ENCODE results near the gene ZNF775.

The ZNF775 gene

GRCh38 chr7:150368096-150368883 is 10.8 kb upstream of the ZNF775 start, which contains the start of gene REPIN1:
Gene REPIN1, plus strand, starts transcription at chr7:150368822. Its CDS starts 890 bp downstream, at chr7:150369712.
- Histone ChIP-seq H3K27me3 (ENCODE audit: control insufficient read depth in 1 of 2, insufficient read depth in 2 of 2, low read length in 2 of 2) (no peaks in the 10 kb centered on the region), H3K9ac (ENCODE audit: low read depth in 1 of 2, low read length in 2 of 2) (peak within 1 kb of the TSS; percentile 87 to 92), H3K4me1 (ENCODE audit: control insufficient read depth in 1 of 2, insufficient read depth in 2 of 2, low read length in 2 of 2) (peaks cover 35 to 50% of the 10 kb centered on the region in 2 donors), H3K36me3 (ENCODE audit: control insufficient read depth in 1 of 2, insufficient read depth in 2 of 2, low read length in 2 of 2) (peaks cover 5 to 15% of the 10 kb centered on the region in 2 donors), H3K9me3 (ENCODE audit: control insufficient read depth in 1 of 2, low read length in 2 of 2) (no peaks in the 10 kb centered on the region), H3K4me3 (ENCODE audit: low read depth in 1 of 2, low read length in 2 of 2) (peak within 1 kb of the TSS; percentile 83 to 89), H3K27ac (ENCODE audit: low read depth, low read length) (peak within 1 kb of the TSS; percentile 89)

- Histone ChIP-seq H3K9me3 (ENCODE audit: control insufficient read depth in 1 of 2, low read length in 2 of 2) (no peaks in the 10 kb centered on the region), H3K27me3 (ENCODE audit: control insufficient read depth in 1 of 2, insufficient read depth in 2 of 2, low read length in 2 of 2) (no peaks in the 10 kb centered on the region), H3K4me3 (ENCODE audit: low read depth in 1 of 2, low read length in 2 of 2) (peak overlapping the region; percentile 83 to 89), H3K4me1 (ENCODE audit: control insufficient read depth in 1 of 2, insufficient read depth in 2 of 2, low read length in 2 of 2) (peaks cover 43 to 55% of the 10 kb centered on the region in 2 donors), H3K9ac (ENCODE audit: low read depth in 1 of 2, low read length in 2 of 2) (peak overlapping the region; percentile 87 to 92), H3K36me3 (ENCODE audit: control insufficient read depth in 1 of 2, insufficient read depth in 2 of 2, low read length in 2 of 2) (peaks cover 10 to 22% of the 10 kb centered on the region in 2 donors), H3K27ac (ENCODE audit: low read depth, low read length) (peak overlapping the region; percentile 89)
Observed at GRCh38 chr7:150368884-150369747, 10.0 kb upstream of the ZNF775 start.

DNA sequence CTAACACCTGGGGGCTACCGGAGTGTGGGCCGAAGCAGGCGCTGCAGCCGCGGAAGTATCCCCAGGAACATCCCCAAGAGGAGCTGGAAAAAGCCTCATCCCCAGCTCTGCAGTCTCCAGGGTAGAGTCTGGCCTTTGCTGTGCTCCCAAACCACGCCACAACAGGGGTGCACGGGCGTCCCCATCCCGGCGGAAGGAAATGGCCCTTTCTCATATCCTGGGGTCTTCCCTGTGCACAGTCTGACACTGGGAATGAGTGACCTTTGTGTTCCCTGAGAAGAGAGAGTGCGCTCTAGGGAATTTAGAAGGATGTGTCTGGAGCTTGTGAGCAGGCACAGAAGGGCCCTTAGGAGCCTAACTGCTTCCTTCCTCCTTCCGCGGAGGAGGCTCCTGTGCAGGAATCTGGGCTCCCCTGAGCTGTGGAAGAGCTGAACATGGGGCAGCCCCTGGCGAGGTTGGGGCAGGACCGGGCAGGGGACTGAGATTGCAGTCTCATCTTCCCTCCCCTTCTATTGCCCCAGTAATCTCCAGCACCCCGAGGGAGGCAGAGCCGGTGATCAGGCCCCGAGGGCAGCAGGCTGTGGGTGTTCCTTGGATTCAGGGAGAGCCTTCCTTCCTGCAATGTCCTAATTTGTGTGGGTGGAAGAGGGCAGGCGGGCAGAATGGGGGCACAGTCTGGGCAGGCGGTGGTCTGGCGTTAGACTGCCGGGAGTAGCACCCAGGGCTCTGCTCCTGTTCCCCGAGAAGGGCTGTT is 9.2 kb upstream of the ZNF775 start:
- H3K4me1 ChIP-seq (ENCODE audit: control insufficient read depth in 1 of 2, insufficient read depth in 2 of 2, low read length in 2 of 2): peaks cover 49 to 61% of the 10 kb centered on the region in 2 donors
- H3K27ac ChIP-seq (ENCODE audit: low read depth, low read length): peak overlapping the region; percentile 89
- peak overlapping the region; percentile 83 to 89 for H3K4me3 ChIP-seq (ENCODE audit: low read depth in 1 of 2, low read length in 2 of 2)
- no peaks in the 10 kb centered on the region for H3K27me3 ChIP-seq (ENCODE audit: control insufficient read depth in 1 of 2, insufficient read depth in 2 of 2, low read length in 2 of 2)
- H3K36me3 ChIP-seq (ENCODE audit: control insufficient read depth in 1 of 2, insufficient read depth in 2 of 2, low read length in 2 of 2): peaks cover 10 to 27% of the 10 kb centered on the region in 2 donors
- peak overlapping the region; percentile 87 to 92 for H3K9ac ChIP-seq (ENCODE audit: low read depth in 1 of 2, low read length in 2 of 2)
- no peaks in the 10 kb centered on the region for H3K9me3 ChIP-seq (ENCODE audit: control insufficient read depth in 1 of 2, low read length in 2 of 2)

GRCh38 chr7:150370612-150371071 is 8.5 kb upstream of the ZNF775 start:
- H3K36me3 ChIP-seq (ENCODE audit: control insufficient read depth in 1 of 2, insufficient read depth in 2 of 2, low read length in 2 of 2): peaks cover 10 to 27% of the 10 kb centered on the region in 2 donors
- no peak overlapping the region for H3K27ac ChIP-seq (ENCODE audit: low read depth, low read length)
- H3K9me3 ChIP-seq (ENCODE audit: control insufficient read depth in 1 of 2, low read length in 2 of 2): no peaks in the 10 kb centered on the region
- H3K4me1 ChIP-seq (ENCODE audit: control insufficient read depth in 1 of 2, insufficient read depth in 2 of 2, low read length in 2 of 2): peaks cover 49 to 62% of the 10 kb centered on the region in 2 donors
- H3K27me3 ChIP-seq (ENCODE audit: control insufficient read depth in 1 of 2, insufficient read depth in 2 of 2, low read length in 2 of 2): no peaks in the 10 kb centered on the region
- peak overlapping the region; percentile 83 to 89 for H3K4me3 ChIP-seq (ENCODE audit: low read depth in 1 of 2, low read length in 2 of 2)
- H3K9ac ChIP-seq (ENCODE audit: low read depth in 1 of 2, low read length in 2 of 2): peak overlapping the region; percentile 87 to 92

GRCh38 chr7:150371131-150371995 is 7.8 kb upstream of the ZNF775 start:
- Histone ChIP-seq H3K9me3 (ENCODE audit: control insufficient read depth in 1 of 2, low read length in 2 of 2) (no peaks in the 10 kb centered on the region), H3K36me3 (ENCODE audit: control insufficient read depth in 1 of 2, insufficient read depth in 2 of 2, low read length in 2 of 2) (peaks cover 10 to 27% of the 10 kb centered on the region in 2 donors), H3K4me1 (ENCODE audit: control insufficient read depth in 1 of 2, insufficient read depth in 2 of 2, low read length in 2 of 2) (peaks cover 56 to 70% of the 10 kb centered on the region in 2 donors), H3K27ac (ENCODE audit: low read depth, low read length) (no peak overlapping the region), H3K27me3 (ENCODE audit: control insufficient read depth in 1 of 2, insufficient read depth in 2 of 2, low read length in 2 of 2) (no peaks in the 10 kb centered on the region), H3K4me3 (ENCODE audit: low read depth in 1 of 2, low read length in 2 of 2) (peak overlapping the region; percentile 83 to 89), H3K9ac (ENCODE audit: low read depth in 1 of 2, low read length in 2 of 2) (peak overlapping the region; percentile 87 to 92)

DNA sequence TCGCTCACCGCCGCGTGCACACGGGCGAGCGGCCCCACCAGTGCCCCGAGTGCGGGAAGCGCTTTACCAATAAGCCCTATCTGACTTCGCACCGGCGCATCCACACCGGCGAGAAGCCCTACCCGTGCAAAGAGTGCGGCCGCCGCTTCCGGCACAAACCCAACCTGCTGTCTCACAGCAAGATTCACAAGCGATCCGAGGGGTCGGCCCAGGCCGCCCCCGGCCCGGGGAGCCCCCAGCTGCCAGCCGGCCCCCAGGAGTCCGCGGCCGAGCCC is 7.2 kb upstream of the ZNF775 start:
- no peaks in the 10 kb centered on the region for H3K27me3 ChIP-seq (ENCODE audit: control insufficient read depth in 1 of 2, insufficient read depth in 2 of 2, low read length in 2 of 2)
- peaks cover 62 to 75% of the 10 kb centered on the region in 2 donors for H3K4me1 ChIP-seq (ENCODE audit: control insufficient read depth in 1 of 2, insufficient read depth in 2 of 2, low read length in 2 of 2)
- peaks cover 10 to 27% of the 10 kb centered on the region in 2 donors for H3K36me3 ChIP-seq (ENCODE audit: control insufficient read depth in 1 of 2, insufficient read depth in 2 of 2, low read length in 2 of 2)
- no peak overlapping the region for H3K27ac ChIP-seq (ENCODE audit: low read depth, low read length)
- H3K9me3 ChIP-seq (ENCODE audit: control insufficient read depth in 1 of 2, low read length in 2 of 2): no peaks in the 10 kb centered on the region
- peak overlapping the region in 1 of 2 donors; percentile 5 for H3K4me3 ChIP-seq (ENCODE audit: low read depth in 1 of 2, low read length in 2 of 2)
- H3K9ac ChIP-seq (ENCODE audit: low read depth in 1 of 2, low read length in 2 of 2): peak overlapping the region in 1 of 2 donors; percentile 92

GRCh38 chr7:150372271-150373048 is 6.7 kb upstream of the ZNF775 start:
- no peaks in the 10 kb centered on the region for H3K27me3 ChIP-seq (ENCODE audit: control insufficient read depth in 1 of 2, insufficient read depth in 2 of 2, low read length in 2 of 2)
- peak overlapping the region; percentile 44 to 53 for H3K4me3 ChIP-seq (ENCODE audit: low read depth in 1 of 2, low read length in 2 of 2)
- H3K9me3 ChIP-seq (ENCODE audit: control insufficient read depth in 1 of 2, low read length in 2 of 2): no peaks in the 10 kb centered on the region
- H3K36me3 ChIP-seq (ENCODE audit: control insufficient read depth in 1 of 2, insufficient read depth in 2 of 2, low read length in 2 of 2): peaks cover 10 to 27% of the 10 kb centered on the region in 2 donors
- H3K9ac ChIP-seq (ENCODE audit: low read depth in 1 of 2, low read length in 2 of 2): peak overlapping the region in 1 of 2 donors; percentile 47
- H3K27ac ChIP-seq (ENCODE audit: low read depth, low read length): no peak overlapping the region
- H3K4me1 ChIP-seq (ENCODE audit: control insufficient read depth in 1 of 2, insufficient read depth in 2 of 2, low read length in 2 of 2): peaks cover 67 to 78% of the 10 kb centered on the region in 2 donors

DNA sequence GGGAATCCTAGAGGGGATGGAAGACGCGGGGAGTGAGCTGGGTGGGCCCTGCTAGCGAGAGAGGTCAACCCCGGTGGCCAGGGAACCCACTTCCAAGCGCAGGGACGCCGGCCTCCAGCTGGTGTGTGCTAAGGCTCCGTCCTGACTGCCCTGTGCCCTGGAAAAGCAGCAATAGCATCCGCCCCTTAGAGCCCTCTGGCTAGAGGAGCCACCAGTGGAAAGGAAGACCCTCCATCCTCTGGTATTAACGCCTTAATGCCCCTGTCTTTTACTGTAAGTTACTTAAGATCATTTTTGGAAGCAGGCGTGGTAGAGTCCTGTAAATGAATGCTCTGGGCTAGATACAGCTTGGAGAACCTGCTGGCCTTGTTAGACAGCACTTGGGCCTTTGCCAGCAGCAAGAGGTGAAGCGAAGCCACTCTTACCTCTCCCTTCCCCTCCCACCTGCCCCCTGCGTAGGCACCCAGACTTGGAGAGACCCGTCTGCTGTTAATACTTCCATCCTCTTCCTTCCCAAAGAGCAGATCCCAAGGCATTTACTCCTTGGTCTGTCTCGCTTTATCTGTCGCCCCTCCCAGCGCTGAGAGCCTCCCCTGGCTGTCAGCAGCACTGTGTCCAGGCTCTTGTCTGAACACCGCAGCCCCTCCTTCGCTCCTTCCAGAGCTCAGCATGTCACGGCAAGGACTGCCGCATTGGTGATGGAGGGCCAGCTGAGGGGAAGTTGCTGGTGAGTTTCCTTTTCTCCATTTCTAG is 5.9 kb upstream of the ZNF775 start:
- H3K4me1 ChIP-seq (ENCODE audit: control insufficient read depth in 1 of 2, insufficient read depth in 2 of 2, low read length in 2 of 2): peaks cover 69 to 78% of the 10 kb centered on the region in 2 donors
- H3K4me3 ChIP-seq (ENCODE audit: low read depth in 1 of 2, low read length in 2 of 2): peak overlapping the region; percentile 44 to 53
- H3K9ac ChIP-seq (ENCODE audit: low read depth in 1 of 2, low read length in 2 of 2): peak overlapping the region; percentile 16 to 47
- no peak overlapping the region for H3K27ac ChIP-seq (ENCODE audit: low read depth, low read length)
- no peaks in the 10 kb centered on the region for H3K27me3 ChIP-seq (ENCODE audit: control insufficient read depth in 1 of 2, insufficient read depth in 2 of 2, low read length in 2 of 2)
- H3K36me3 ChIP-seq (ENCODE audit: control insufficient read depth in 1 of 2, insufficient read depth in 2 of 2, low read length in 2 of 2): peaks cover 10 to 27% of the 10 kb centered on the region in 2 donors
- no peaks in the 10 kb centered on the region for H3K9me3 ChIP-seq (ENCODE audit: control insufficient read depth in 1 of 2, low read length in 2 of 2)
